PC-9 (cell line): ENCODE data around the gene PDE11A.

Source experiments
- CTCF ChIP-seq: fragments of 200-600 bp; sonication (generic); conservative IDR thresholded peaks from 2 replicates; pipeline ENCODE4 v1.6.1; 2017; ENCODE audit warnings: mixed run types, antibody characterized with exemption, mild to moderate bottlenecking, moderate library complexity
- EZH2 ChIP-seq: fragments of 200-600 bp; sonication (generic); IDR thresholded peaks from 2 replicates; pipeline ENCODE4 v1.8.0; 2017; ENCODE audit warnings: antibody characterized with exemption, low read depth

GRCh38 chr2:177603768-177604167 is 468.8 kb downstream of the PDE11A start:
- TF ChIP-seq CTCF = no peak
- TF ChIP-seq EZH2 = no peak
